CD4-positive, alpha-beta T cell treated with Interleukin-17A for 1 hour (primary cell): ENCODE data around the gene FAHD1.

ENCODE experiments used
- DNase-seq: peaks from one replicate; pipeline ENCODE4 v3.0.0-alpha.2; 2020

FAHD1 gene

GRCh38 chr16:1818204-1818872, 8.7 kb upstream of the FAHD1 start:
- no peak for DNase-seq

- DNase-seq = no peak
Measured at GRCh38 chr16:1818873-1819525, 8.0 kb upstream of the FAHD1 start.

- DNase-seq = no peak
Measured at GRCh38 chr16:1819611-1820010, 7.4 kb upstream of the FAHD1 start.

DNA sequence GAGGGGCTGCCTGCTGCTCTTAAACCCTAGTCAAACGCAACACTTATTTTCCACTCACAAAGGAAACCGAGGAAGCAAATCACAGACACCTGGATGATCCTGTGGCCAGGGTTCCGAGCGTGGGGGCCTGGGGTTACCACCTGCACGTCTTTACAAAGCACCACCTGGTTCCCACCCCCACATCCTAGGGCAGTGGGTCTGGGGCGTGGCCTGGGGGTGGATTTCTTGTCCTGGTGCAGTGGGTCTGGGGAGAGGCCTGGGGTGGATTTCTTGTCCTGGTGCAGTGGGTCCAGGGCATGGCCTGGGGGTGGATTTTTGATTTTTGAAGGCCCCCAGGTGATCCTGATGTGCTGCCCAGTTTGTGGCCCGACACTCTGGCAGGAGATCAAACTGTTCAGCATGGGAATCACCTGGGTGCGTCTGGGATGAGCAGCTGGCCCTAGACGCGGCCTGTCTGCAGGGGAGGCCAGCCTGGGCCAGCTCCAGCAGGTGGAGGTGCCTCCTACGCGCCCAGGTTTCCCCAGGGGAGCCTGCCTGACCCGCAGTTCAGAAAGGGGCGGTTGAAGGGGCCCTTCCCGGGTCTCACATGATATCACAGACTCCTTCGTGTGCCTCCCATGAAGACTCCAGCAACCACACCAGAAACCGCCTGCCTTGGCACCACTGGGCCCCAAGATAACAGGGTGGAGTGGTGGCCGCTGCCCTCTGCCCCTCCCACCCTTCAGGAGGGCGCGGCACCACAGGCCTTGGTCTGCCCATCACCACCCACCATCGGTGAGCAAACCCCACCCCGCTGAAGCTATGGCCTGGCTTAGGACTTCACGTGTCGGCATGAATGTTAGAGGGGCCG, 6.7 kb upstream of the FAHD1 start:
- no peak for DNase-seq

- no peak for DNase-seq
Measured at GRCh38 chr16:1820946-1821290, 6.1 kb upstream of the FAHD1 start.

- DNase-seq = no peak
Measured at GRCh38 chr16:1821861-1822611, 5.0 kb upstream of the FAHD1 start.

DNA sequence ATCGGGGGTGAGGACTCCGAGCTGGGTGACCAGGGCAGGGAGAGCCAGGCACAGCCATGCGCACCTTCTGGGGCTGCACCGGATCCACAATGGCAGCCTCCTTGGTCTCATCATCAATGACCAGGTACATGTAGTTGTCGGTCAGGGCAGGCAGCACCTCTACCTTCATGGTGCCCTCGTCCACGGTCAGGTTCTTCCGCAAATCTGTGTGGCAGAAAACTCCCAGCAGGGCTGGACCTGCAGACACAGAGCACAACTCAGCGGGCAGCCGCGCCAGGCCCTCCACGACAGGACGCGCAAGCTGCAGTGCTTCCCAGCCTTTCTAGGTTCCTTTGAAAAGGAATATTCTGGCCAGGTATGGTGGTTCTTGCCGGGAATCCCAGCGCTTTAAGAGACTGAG, 4.2 kb upstream of the FAHD1 start:
- no peak for DNase-seq

GRCh38 chr16:1823821-1824220, 3.2 kb upstream of the FAHD1 start:
- DNase-seq = no peak

DNA sequence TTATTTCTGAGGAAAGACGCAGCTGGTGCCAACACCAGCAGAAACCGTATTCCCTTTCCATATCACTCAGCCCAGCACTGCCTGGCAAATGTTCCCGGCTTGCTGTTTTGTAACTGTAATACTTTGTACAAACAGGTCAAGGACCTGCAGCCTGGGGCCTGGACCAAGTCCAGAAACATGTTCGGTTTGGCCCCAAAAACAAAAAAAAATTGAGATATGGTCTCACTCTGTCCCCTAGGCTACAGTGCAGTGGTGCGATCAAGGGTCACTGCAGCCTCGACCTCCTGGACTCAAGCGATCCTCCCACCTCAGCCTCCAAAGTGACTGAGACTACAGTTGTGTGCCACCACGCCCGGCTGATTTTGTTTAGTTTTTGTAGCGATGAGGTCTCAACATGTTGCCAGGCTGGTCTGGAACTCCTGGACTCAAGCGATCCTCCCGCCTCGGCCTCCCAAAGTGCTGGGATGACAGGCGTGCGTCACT, 1.6 kb upstream of the FAHD1 start:
- no peak for DNase-seq

DNA sequence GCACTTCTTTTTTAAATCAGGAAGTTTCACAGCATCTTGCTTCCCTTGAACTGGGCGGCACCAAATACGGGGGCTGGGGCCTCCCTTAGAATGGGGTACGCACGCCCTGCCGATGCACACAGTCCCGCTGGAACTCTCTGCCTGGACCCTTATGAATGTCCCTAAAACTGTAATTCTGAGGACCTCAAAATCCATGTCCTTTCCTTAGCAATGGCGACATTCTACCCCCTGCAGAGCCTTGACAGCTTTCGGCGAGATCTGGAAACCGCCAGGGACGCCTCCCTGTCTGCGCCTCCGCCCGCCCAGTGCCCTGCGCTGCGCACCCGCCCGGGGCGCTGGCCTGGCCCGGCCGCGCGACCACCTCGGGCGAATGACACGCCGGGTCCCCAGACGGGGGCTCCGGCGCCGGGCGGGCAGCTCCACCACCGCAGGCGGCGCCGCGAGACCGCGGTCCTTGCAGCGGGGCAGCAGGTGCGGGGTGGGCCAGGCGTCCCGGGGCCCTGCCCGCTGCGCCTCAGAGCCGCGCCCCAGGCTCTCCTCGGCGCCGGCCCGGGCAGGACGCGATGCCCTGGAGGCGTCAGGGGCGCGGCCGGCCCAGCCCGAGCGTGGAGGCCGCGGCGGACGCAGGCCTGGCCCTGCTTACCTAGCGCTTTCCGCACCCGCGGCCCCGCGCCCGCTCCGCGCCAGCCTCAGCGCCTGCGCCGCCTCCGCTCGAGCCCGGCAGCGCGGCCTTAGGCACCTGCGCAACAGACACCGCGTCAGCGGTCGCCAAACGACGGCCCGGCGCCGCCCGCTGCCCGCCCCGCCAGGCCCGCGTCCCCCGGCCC, 929 bp upstream of the FAHD1 start:
- peak; percentile 25 for DNase-seq

DNA sequence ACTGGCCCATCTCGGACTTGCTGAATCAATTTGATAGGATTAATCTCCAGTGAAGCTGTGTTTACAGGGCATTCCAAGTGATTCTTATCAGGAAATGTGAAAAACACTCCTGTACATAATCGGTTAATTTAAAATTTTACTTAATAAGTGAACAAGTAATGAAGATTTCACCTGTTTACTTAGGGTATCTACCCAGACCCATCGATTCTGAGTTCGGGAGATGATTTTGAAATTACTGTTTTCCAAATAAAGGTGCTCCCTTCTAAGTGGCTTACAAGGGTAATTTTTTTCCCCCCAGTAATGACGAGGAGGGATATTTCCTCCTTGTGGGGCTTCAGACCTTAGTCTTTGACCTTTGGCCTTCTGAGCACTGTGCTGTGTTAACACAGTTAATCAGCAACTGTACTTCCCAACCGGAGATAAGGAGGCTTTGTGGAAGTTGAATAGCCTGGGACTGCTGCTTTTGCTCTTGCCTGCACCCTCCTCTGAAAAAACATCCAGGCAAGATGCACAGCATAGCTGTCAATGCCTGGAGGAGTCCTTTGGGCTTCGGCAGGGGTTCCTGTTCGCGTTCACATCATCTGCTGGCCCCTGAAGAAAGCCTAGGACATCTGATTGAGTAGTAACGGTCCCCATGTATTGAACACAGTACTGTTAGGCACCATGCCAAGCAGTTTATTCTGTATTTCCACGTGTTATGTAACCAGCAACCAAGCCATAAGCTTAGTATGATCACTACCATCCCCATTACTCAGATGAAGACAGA, 1.8 kb downstream of the FAHD1 start:
- no peak for DNase-seq

- DNase-seq = no peak
Measured at GRCh38 chr16:1830213-1830612, 3.2 kb downstream of the FAHD1 start.

DNA sequence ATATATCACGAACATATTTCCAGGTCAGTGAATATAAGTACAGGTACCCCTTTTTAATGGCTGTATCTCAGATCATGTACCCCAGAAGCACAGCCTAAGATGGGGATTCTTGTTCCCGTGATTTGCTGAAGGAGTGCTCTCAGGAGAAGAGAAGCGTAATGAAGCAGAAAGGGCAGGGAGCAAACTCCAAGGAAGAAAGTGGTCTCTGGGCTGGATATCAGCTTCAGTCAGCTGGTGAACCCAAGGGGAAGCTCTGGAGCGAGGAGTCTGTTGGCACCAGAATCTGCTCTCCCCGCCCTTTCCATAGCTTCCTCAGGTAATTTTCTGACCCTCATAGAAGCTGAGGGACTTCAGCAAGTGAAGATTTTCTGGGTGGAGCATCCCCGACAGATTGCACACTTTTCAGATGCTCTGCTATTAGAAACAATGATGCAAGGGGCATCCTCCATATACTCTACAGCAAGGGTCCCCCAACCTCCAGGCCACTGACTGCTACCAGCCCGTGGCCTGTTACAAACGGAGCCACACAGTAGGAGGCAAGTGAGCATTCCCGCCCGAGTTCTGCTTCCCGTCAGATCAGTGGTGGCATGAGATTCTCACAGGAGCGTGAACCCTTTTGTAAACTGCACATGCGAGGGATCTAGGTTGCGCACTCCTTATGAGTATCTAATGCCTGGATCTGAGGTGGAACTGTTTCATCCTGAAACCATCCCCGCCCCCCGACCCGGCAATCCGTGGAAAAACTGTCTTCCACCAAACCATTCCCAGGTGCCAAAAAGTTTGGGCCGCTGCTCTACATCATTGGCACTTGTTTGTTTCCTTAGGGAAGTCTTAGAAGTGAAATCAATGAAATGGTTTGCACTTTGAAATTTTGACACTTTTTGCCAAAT, 4.4 kb downstream of the FAHD1 start:
- DNase-seq = no peak

GRCh38 chr16:1832838-1833454, 5.9 kb downstream of the FAHD1 start:
- DNase-seq = no peak

GRCh38 chr16:1834096-1834495, 7.1 kb downstream of the FAHD1 start:
- no peak for DNase-seq

- DNase-seq = no peak
Measured at GRCh38 chr16:1839554-1839953, 12.5 kb downstream of the FAHD1 start.

DNA sequence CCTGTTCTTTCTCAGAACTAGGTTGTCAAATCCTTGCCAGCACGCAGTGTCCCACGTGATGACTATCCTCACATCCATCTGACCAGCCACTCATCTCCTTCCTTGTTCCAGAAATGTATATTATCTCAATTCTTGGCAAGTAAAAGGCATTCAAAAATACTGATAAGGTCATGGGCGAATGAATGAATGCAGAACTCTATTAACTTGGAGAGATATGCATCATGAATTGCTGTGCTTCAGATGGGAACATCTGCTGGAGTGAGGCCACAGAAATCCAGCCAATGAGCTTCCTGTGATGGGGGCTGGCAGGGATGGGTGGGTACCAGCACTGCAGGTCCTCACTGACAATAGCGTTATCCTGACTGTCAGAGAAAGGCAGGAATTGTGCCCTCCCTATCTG, 19.0 kb downstream of the FAHD1 start:
- DNase-seq = no peak

DNA sequence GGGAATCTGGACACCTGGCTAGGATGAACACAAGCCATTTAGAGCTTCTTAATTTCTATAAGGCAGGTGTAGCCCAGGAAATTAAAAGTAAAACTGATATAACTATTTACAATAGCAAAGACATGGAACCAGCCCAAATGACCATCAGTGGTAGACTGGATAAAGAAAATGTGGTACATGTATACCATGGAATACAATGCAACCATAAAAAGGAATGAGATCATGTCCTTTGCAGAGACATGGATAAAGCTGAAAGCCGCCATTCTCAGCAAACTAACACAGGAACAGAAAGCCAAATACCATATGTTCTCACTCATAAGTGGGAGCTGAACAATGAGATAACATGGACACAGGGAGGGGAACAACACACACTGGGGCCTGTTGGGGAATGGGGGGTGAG, 19.4 kb downstream of the FAHD1 start:
- no peak for DNase-seq

DNA sequence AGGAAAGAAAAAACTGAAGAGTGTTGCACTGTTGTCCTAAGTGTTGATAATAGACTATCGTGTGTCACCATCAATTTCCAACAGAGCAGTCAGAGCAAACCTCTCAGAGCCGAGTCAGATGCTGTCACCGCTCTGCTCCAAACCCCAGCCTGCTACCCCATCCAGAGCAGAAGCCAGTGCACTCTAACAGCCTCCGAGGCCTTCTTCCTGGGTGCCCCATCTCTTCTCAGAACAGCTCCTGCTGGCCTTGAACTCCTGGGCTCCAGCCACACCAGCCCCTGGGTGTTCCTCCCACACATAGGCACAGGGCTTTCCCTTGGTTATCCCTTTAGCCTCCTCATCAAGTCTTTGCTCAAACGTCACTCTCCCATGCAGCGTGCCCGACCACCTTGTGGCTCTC, 24.0 kb downstream of the FAHD1 start:
- DNase-seq = no peak

GRCh38 chr16:1851793-1852192, 24.8 kb downstream of the FAHD1 start:
- no peak for DNase-seq
